GM12873 (cell line): ENCODE measurements around the gene GNAQ.

Experiments
- CTCF ChIP-seq: IDR thresholded peaks from 2 replicates; pipeline ENCODE4 v1.5.1; 2012; ENCODE audit warnings: low read depth, mild to moderate bottlenecking, moderate library complexity, low read length, control low read depth; ENCODE audit not compliant: insufficient read depth; ENCODE audit errors: missing control alignments

The GNAQ gene

DNA sequence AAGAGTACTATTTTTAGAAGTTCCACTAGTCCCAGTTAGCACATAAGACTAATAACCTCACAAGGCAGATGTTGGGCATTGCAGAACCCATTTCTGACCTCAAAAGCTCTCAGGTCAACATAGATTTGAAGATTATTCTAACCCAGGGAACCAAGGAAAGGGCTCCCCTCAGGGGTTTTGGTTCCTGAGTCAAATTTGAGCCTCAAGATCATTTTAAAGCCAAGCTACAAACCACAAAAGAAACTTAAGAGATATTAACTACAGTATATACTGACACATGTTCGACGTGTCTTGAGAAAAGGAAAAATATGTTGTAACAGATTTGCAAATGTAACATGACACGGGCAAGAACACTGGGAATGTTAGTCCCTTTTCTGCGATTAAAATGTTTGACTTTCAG is 88.6 kb downstream of the GNAQ start:
- TF ChIP-seq CTCF, result no peak

DNA sequence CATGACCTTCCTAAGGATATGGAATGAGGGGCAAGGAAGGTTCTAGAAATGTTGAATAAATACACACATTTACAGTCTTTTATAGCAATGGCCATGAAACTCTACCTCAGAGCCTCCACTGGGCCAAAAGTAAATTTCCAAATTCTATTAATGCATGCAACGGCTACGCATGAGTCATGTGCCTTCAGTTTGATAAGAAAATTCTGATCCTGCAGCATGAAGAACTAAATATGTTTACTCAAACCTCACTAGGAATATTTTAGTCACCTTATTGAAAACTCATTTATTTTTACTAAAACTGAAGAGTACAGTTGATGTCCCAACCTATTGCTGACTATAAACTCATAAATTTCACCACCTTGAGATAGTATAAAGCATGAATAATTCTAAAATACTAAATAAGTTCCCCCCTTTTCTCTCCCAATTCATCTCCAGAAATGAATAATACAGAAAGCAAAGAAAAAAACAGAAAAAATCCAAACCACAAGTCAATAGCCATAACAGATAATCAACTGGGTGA is 92.4 kb downstream of the GNAQ start:
- no peak for TF ChIP-seq CTCF

DNA sequence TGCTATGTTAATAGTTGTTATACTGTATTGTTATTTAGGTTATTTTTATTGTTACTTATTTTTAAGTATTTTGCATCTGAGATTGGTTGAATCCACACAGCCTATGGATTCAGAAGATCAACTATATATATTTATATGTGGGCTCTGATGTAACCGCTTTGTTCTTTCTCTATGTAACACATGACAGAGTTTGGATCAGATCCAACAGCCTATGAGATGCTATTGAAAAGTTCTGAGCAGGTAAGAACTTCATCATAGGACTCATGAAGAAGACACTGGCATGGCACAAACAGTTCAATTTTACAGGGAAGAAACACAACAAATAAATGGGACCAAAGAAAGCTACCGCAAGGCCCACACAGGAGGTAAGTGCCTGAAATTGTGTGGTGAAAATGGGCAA is 93.4 kb downstream of the GNAQ start:
- TF ChIP-seq CTCF, result no peak

GRCh38 chr9:77935974-77936373 is 95.6 kb downstream of the GNAQ start:
- no peak for TF ChIP-seq CTCF

DNA sequence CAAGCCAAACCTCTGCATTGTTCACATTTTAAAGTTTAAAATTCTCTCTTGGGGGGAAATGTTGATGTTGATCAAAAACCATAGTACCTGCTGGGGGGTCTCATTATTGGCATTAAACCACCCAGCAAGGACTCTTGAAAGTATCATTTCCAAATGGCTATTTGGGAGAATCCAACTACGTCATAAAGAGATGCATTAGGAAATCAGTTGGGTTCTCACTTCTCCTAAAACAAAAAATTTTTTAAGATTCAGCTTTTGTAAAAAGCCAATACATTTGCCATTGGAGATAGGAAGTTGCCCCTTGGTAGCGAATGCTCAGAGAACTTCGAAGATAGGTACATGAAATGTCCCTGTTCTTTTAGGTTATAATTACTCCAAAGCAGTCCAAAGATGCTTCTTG is 96.4 kb downstream of the GNAQ start:
- TF ChIP-seq CTCF, result no peak

GRCh38 chr9:77933976-77934375 is 97.6 kb downstream of the GNAQ start:
- no peak for TF ChIP-seq CTCF

DNA sequence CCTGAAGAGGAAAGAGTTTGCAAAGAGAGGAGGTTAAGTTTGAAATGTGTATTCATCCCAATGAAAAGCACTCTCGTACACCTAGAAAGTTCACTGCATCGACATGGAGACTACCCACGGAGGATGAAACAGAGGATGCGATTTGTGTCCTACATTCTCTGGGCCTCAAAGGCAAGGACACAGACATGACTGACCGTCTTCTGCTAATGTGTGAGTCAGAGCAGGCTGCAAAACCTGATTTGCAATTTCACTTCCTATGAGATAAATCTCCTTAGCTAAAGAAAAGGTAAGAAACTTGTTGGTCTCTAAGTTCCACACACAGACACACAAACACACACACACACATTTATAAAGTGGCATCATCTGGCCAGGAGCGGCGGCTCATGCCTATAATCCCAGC is 98.6 kb downstream of the GNAQ start:
- no peak for TF ChIP-seq CTCF
